Cardiac fibroblast (primary cell): ENCODE measurements around the gene RARRES1.
"Not testable (repeated sequence)": the region's sequence is repeated elsewhere in the genome, so short reads cannot be mapped to it uniquely, and the experiment has no call there.

ENCODE experiments used
- DNase-seq, 2 donors: peaks; one replicate each; pipeline versions ENCODE4 v3.0.0 to v3.0.0-alpha.2; 2010; ENCODE audit warnings: low read depth in 2 of 2
- H3K4me3 ChIP-seq, 2 donors: replicated peaks in 1 of 2; 1 replicate in 1 of 2; 2 replicates in 1 of 2; pipeline ENCODE4 v1.5.1; 2011; ENCODE audit warnings: low read depth in 2 of 2, low read length in 2 of 2, mild to moderate bottlenecking in 2 of 2, moderate library complexity in 1 of 2
- CTCF ChIP-seq: IDR thresholded peaks from one replicate; pipeline ENCODE4 v1.5.1; 2011; ENCODE audit warnings: low read depth, mild to moderate bottlenecking, low read length, inconsistent platforms

Gene RARRES1

GRCh38 chr3:158701420-158702065 lies 30.7 kb downstream of the RARRES1 start:
- no peak for TF ChIP-seq CTCF
- DNase-seq = peak in 1 of 2 donors; percentile 70
- H3K4me3 ChIP-seq = no peak overlapping the region

GRCh38 chr3:158700559-158700958 lies 31.7 kb downstream of the RARRES1 start:
- no peak for TF ChIP-seq CTCF
- peak in 1 of 2 donors; percentile 89 for DNase-seq
- H3K4me3 ChIP-seq = no peak overlapping the region

- H3K4me3 ChIP-seq = no peak overlapping the region
- DNase-seq = peak; percentile 56 to 62
- no peak for TF ChIP-seq CTCF
These were observed 35.6 kb downstream of the RARRES1 start for GRCh38 chr3:158696618-158697017.

GRCh38 chr3:158693866-158694456 lies 38.3 kb downstream of the RARRES1 start:
- DNase-seq, H3K4me3 ChIP-seq: not testable (repeated sequence)

GRCh38 chr3:158685159-158685558 lies 47.1 kb downstream of the RARRES1 start:
- no peak overlapping the region for H3K4me3 ChIP-seq
- DNase-seq = peak in 1 of 2 donors; percentile 65
- TF ChIP-seq CTCF = no peak

- TF ChIP-seq CTCF = no peak
These were observed 48.9 kb downstream of the RARRES1 start for GRCh38 chr3:158683230-158683962.

GRCh38 chr3:158680861-158681260 lies 51.4 kb downstream of the RARRES1 start:
- DNase-seq = no peak
- TF ChIP-seq CTCF = no peak
- no peak overlapping the region for H3K4me3 ChIP-seq

More at GRCh38 chr3:158683230-158683962, 48.9 kb downstream of the RARRES1 start:
- DNase-seq = peak; percentile 54 to 87
- H3K4me3 ChIP-seq = no peak overlapping the region
